ENCODE measurements around the gene DCAF8.
"Not testable (repeated sequence)": the region's sequence is repeated elsewhere in the genome, so short reads cannot be mapped to it uniquely, and the experiment has no call there.

Gene DCAF8

GRCh38 chr1:160261893-160262794, at the start of gene DCAF8:
Gene DCAF8, minus strand, starts transcription at chr1:160262549. Its CDS starts 18,541 bp downstream, at chr1:160244008.
- FAIRE-seq (peak; percentile 98), DNase-seq (ENCODE audit: extremely low spot score, insufficient read length, low read depth) (peak; percentile 87)

- FAIRE-seq (no peak), DNase-seq (ENCODE audit: extremely low spot score, insufficient read length, low read depth) (no peak)
These were observed 47.2 kb upstream of the DCAF8 start for GRCh38 chr1:160309571-160309970.

DNA sequence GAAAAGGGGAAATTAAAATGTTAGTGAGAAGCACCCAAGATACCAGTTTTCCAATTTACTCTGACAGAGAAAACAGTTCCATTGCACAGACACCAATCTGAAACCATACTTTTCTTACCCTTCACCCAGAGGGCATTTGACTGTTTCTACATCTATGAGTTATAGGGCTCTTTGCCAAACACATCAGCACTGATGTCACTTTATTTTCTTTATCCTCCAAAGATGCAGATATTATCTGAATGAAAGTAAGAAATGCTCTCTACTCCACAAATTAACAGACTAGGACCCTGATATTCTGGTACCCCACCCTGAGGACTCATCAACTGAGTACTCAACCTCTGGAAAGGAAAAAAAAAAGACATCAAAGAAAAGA, 46.8 kb upstream of the DCAF8 start:
- FAIRE-seq (no peak), DNase-seq (ENCODE audit: extremely low spot score, insufficient read length, low read depth) (no peak)

- no peak for FAIRE-seq
- no peak for DNase-seq (ENCODE audit: extremely low spot score, insufficient read length, low read depth)
These were observed 46.3 kb upstream of the DCAF8 start for GRCh38 chr1:160308451-160309184.

- FAIRE-seq (no peak), DNase-seq (ENCODE audit: extremely low spot score, insufficient read length, low read depth) (no peak)
These were observed 44.9 kb upstream of the DCAF8 start for GRCh38 chr1:160307118-160307791.

- FAIRE-seq (no peak), DNase-seq (ENCODE audit: extremely low spot score, insufficient read length, low read depth) (no peak)
These were observed 37.8 kb upstream of the DCAF8 start for GRCh38 chr1:160300173-160300572.

DNA sequence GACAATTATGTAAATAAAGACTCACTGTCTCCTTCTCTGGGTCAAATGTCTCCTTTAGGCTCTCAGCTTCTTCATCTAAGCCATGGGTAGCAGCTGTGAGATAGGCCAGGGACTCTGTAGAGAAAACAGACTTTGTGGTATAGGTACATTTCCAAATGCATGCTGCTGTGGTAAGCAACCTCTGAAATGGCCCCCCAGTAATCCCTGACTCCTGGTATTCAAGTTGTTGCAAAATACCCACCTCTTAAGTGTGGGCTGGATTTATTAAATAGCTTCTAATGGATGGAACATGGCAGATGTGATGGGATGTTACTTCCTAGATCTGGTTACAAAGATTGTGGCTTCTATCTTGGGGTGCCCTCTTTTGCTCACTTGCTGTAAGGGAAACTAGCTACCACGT, 33.7 kb upstream of the DCAF8 start:
- DNase-seq (ENCODE audit: extremely low spot score, insufficient read length, low read depth) (no peak), FAIRE-seq (no peak)

- FAIRE-seq, result no peak
- no peak for DNase-seq (ENCODE audit: extremely low spot score, insufficient read length, low read depth)
These were observed 30.9 kb upstream of the DCAF8 start for GRCh38 chr1:160293020-160293968.

DNA sequence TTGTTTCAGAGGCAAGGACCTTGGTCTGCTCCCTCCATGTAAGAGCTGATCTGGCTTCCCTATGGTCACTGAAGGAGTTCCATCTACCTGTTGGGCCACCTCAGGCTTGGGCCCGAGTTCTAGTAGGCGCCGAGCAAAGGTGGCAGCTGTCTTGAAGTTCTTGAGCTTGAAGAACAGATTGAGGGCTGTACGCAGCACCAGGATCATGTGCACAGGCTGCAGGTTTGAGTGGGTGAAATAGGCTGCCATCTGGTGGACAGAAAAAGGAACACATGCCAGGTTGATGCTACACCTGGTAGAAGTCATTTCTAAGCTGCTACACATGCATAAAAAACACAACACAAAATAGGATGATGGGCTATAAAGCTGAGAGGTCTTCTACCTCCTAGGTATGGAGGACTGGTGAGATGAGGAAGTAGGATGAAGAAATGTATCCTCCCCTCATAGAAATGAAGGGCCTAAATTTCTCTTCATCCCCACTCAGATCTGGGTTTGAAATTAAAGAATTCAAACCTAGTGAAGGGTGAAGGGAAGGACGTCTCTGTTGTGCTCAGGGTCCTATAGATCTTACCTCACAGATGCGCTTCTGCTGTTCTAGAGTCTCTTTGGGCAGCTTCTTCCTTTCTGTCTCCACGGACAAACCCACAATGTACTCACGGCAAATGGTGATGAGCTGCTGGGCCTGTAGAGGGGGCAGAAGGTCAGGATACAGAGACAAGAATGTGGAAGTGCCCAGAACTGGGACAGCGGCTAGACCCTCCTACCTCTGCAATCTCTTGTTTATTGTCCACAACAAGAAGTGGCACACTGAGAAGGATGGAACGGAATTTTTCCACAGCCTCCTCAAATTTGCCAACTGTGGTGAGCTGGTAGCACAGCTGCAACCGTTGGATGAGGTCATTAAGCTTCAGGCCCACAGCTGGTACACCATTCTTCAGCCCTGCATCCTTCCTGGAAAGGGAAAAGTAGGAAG, 29.2 kb upstream of the DCAF8 start:
- DNase-seq (ENCODE audit: extremely low spot score, insufficient read length, low read depth) (peak; percentile 32), FAIRE-seq (peak; percentile 90)

GRCh38 chr1:160287769-160288168, 25.4 kb upstream of the DCAF8 start:
- DNase-seq (ENCODE audit: extremely low spot score, insufficient read length, low read depth); FAIRE-seq: not testable (repeated sequence)

DNA sequence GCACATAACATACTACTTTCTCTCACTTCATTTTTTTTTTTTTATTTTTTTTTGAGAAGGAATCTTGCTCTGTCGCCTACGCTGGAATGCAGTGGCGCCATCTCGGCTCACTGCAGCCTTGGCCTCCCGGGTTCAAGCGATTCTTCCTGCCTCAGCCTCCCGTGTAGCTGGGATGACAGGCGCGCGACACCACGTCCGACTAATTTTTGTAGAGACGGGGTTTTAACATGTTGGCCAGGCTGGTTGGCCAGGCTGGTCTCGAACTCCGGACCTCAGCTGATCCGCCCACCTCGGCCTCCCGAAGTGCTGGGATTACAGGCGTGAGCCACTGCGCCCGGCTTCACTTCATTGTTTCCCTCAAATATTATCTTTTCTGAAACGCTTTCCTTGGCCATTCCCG, 23.2 kb upstream of the DCAF8 start:
- DNase-seq (ENCODE audit: extremely low spot score, insufficient read length, low read depth), result no peak
- FAIRE-seq, result no peak

- FAIRE-seq (peak; percentile 97), DNase-seq (ENCODE audit: extremely low spot score, insufficient read length, low read depth) (peak; percentile 95)
These were observed 22.5 kb upstream of the DCAF8 start, which contains the start of gene PEX19 for GRCh38 chr1:160284782-160285344. Gene PEX19, minus strand, starts transcription at chr1:160285133. Its CDS starts 9 bp downstream, at chr1:160285124.

DNA sequence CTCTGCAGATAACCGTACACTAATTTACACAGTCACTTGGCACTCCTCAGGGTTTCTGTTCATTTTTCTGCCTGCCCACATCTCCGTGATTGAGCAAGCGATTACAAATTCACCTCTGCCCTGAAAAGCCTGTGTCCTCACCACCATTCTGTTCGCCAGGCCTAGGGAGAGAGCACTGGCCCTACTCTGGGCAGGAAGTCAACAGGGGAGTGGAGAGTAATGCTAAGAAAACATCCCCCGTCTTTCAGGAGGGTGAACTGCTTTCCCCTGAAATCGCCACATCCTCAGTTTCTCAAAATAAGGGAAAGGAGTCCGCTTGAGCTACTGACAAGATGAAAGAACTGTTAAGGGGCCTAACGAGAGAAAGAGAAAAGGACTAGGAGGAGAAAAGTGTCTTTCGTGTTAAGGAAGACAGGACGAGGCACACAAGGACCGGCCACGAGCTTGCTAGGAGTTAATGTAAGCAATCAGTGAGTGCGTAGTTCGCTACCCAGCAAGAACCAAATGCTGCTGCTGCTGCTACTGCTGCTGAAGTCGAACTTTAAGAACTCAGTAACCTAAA, 22.0 kb upstream of the DCAF8 start:
- DNase-seq (ENCODE audit: extremely low spot score, insufficient read length, low read depth) (no peak), FAIRE-seq (no peak)

GRCh38 chr1:160282807-160283206, 20.5 kb upstream of the DCAF8 start:
- DNase-seq (ENCODE audit: extremely low spot score, insufficient read length, low read depth) (no peak), FAIRE-seq (no peak)

GRCh38 chr1:160277987-160278386, 15.6 kb upstream of the DCAF8 start:
- no peak for DNase-seq (ENCODE audit: extremely low spot score, insufficient read length, low read depth)
- FAIRE-seq, result no peak

GRCh38 chr1:160277330-160277729, 15.0 kb upstream of the DCAF8 start:
- FAIRE-seq, result no peak
- DNase-seq (ENCODE audit: extremely low spot score, insufficient read length, low read depth), result no peak

- FAIRE-seq (no peak), DNase-seq (ENCODE audit: extremely low spot score, insufficient read length, low read depth) (no peak)
These were observed 8.7 kb upstream of the DCAF8 start for GRCh38 chr1:160271025-160271424.

All from GM18507 (cell line).